NCI-H1694 (cell line): ENCODE results near the gene SLAMF9.
"Not testable (repeated sequence)": the region's sequence is repeated elsewhere in the genome, so short reads cannot be mapped to it uniquely, and the experiment has no call there.

Experiments used
- DNase-seq: peaks from one replicate; lab custom pipeline; 2025; lab: John Stamatoyannopoulos, UW

Gene SLAMF9

GRCh38 chr1:159920202-159920601, 33.8 kb downstream of the SLAMF9 start:
- no peak for DNase-seq

- no peak for DNase-seq
These were observed 34.7 kb downstream of the SLAMF9 start for GRCh38 chr1:159919236-159919865.

GRCh38 chr1:159918352-159919200, 35.5 kb downstream of the SLAMF9 start:
- DNase-seq, result no peak

GRCh38 chr1:159917533-159918351, 36.3 kb downstream of the SLAMF9 start:
- DNase-seq, result no peak

DNA sequence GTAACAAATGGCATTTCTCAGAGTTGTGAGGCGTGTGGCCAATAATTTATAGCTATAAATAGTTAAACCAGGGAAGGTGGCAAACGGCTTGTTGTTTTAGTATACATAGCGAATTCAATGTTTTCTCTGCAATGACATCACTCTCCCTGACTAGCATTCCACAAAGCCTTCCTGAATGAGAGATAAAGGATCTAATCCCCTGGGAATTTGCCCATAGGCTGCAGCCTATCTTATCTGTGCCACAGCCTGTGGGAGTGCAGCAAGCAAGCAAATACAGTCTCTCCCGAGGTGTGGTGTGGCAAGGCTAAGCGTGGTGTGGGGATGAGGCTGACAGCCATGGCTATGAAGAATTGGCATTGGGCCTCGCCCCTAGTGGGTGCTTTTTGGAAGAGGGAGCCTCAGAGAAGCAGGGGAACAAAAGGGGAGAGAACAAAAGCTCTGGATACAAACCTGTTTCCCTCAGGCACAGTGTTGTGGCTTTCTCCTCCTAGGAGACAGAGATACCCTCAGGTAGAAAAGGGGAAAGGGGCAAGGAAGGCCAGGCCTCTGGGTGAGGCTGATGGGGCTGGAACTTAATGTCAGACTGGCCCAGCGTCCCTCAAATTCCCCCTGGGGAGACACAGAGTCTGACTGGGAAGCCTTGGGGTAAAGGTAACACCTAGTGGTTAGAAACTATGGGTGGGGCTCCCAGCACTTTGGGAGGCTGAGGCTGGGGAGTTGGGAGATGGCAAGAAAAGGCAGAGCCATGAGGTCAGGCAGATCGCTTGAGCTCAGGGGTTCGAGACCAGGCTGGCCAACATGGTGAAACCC, 37.6 kb downstream of the SLAMF9 start:
- no peak for DNase-seq

GRCh38 chr1:159915571-159916241, 38.3 kb downstream of the SLAMF9 start:
- DNase-seq, result no peak

DNA sequence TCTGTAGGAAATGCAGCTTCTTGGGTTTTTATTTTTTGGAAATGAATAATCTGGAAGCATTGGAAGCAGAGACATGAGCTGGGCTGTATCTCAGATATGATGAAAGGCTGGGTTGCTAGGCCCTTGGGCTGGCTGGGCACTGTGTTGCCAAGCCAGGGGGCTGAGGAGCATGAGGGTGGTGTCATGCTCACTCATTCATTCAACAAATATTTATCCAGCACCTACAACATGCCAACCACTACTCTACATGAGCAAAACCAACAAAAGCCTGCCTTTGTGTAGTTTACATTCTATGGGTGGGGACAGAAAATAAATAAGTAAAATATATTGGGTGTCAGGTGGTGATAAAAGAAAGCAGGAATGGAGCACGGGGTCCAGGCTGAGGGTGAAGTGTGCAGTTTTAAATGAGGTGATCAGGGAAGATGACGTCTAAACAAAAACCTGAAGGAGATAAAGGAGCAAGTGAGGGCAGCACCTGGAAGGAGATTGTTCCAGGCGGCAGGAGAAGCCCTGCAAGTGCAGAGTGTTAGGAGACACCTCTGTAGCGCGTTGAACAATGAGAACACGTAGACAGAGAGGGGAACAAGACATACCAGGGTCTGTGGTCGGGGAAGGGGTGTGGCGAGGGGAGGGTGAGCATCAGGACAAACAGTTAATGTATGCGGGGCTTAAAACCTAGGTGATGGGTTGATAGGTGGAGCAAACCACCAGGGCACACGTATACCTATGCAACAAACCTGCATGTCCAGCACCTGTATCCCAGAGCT, 39.6 kb downstream of the SLAMF9 start:
- DNase-seq, result no peak

GRCh38 chr1:159913451-159914192, 40.4 kb downstream of the SLAMF9 start:
- no peak for DNase-seq

DNA sequence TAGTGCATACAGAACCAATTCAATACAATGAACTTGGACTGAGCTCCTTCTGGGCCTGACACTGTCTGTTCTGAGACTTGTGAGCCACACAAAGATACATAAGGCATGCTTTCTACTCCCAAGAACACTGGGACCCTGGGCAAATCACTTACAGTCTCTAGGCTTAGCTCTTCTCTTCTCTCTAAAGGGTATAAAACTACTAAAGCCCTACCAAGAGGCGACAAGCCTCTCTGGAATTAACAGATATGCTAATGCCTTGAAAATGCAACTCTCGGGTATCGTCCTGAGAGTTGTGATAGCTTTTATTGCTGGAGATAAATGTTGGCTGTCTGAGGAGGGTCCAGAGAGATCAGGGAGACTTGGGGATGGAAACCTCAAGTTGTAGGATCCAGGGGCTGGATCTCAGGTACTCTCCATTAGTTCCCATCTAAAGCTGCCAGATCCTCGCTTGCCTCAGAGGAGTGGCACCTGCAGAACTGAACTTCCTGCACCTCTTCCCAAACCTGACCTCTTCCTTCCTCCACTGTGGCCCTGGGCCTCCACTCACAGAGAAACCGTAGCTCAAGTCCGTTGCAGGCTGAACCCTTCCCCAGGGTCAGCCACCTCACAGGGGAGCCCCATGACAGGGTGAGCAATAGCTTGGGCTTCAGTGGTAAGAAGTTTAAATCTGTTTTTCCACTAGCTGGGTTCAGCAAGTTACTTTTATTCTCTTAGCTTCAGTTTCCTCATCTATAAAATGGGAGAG, 42.5 kb downstream of the SLAMF9 start:
- no peak for DNase-seq

DNA sequence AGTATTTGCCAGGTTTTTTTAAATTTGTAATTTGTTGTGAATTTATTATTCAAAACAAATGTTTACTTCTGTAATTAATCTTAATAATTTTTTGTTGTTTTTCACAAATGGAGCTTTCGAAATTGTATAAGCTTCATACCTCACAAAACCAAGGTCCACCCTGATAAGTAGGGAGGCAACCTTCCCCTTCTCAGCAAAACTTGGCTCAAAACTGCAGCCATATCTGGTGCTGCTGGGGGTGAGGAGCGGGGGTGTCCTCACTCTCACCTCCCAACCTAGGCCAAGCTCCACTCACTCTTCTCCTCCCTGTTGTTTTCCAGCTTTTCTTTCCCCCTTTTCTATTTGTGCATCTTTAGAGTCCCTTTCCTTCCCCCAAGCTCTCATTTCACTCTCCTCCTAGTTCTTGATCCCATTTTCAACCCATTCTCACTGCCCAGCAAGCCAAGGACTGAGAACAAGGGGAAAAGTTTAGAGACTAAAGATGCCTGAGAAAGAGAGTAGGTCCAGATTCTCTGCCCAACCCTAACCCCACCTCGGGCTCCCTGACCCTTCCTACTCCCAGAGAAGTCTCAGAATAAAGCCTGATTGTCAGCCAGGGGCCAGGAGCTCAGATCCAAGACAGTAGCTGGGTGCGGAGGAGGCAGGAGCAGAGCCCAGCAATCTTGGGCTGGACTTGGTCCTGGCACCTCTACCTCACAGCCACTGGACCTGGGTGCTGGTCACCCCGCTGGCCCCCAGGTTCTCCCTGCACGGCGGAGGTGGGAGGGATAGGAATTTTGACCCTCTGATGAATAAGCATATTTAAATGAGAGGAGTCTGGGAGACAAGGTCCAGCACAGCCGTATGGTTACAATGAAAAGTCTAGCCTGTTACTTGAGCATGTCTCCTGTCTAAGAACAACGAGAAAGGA, 45.8 kb downstream of the SLAMF9 start:
- DNase-seq, result no peak

- DNase-seq, result no peak
These were observed 47.1 kb downstream of the SLAMF9 start for GRCh38 chr1:159906960-159907359.

DNA sequence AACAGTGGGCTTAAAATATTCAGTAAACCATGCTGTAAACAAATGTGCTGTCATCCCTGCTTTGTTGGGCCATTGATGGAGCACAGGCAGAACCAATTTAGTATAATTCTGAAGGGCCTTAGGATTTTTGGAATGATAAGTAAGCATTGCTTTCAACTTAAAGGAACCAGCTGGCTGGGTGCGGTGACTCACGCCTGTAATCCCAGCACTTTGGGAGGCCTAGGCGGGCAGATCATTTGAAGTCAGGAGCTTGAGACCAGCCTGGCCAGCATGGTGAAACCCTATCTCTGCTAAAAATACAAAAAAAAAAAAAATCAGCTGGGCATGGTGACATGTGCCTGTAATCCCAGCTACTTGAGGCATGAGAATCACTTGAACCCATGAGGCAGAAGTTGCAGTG, 50.0 kb downstream of the SLAMF9 start:
- not testable (repeated sequence) for DNase-seq

DNA sequence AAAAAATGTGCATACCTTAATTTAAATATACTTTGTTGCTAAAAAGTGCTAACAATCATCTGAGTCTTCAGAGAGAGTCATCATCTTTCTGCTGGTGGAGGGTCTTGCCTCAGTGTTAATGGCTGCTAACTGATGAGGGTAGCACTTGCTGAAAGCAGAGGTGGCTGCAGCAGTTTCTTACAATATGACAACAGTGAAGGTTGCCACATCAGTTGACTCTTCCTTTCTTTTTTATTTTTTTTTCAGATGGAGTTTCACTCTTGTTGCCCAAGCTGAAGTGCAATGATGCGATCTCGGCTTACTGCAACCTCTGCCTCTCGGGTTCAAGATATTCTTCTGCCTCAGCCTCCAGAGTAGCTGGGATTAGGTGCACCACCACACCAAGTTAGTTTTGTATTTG, 51.5 kb downstream of the SLAMF9 start:
- DNase-seq, result no peak
